Lower leg skin (tissue), 3 donors: ENCODE data around the gene DHX30.

Experiments used
- POLR2A ChIP-seq, 2 donors: fragments of 450-650 bp; IDR thresholded peaks; one replicate each; pipeline ENCODE4 v1.6.1; 2016 to 2017; ENCODE audit warnings: antibody characterized with exemption in 2 of 2, mild to moderate bottlenecking in 1 of 2, moderate library complexity in 1 of 2
- TF ChIP-seq, protein P1 (sequence below), 3 donors: fragments of 450-650 bp; IDR thresholded peaks; one replicate each; pipeline ENCODE4 v1.5.1; 2016; ENCODE audit warnings: antibody characterized with exemption in 3 of 3, mild to moderate bottlenecking in 3 of 3, moderate library complexity in 2 of 3

DNA sequence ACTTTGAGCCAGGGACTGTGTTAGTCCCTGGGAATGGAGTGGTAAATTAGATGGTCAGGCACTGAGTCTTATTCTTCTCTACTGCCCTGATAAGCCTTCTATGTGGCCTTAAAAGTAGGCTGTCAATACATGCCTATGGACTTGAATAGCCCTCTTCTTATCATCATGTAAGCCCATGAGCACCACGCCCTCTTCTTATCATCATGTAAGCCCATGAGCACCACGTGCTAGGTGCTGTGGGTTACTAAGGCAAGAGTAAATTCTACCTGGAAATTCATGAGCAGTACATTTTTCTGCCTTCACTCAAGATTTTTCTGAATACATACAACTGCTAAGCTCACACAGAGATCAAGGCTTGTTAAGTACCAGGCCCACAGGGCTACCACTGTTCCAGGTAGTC is 68.5 kb downstream of the DHX30 start:
- TF ChIP-seq, protein P1, sequence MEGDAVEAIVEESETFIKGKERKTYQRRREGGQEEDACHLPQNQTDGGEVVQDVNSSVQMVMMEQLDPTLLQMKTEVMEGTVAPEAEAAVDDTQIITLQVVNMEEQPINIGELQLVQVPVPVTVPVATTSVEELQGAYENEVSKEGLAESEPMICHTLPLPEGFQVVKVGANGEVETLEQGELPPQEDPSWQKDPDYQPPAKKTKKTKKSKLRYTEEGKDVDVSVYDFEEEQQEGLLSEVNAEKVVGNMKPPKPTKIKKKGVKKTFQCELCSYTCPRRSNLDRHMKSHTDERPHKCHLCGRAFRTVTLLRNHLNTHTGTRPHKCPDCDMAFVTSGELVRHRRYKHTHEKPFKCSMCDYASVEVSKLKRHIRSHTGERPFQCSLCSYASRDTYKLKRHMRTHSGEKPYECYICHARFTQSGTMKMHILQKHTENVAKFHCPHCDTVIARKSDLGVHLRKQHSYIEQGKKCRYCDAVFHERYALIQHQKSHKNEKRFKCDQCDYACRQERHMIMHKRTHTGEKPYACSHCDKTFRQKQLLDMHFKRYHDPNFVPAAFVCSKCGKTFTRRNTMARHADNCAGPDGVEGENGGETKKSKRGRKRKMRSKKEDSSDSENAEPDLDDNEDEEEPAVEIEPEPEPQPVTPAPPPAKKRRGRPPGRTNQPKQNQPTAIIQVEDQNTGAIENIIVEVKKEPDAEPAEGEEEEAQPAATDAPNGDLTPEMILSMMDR (IDR thresholded peaks at IDR 0.05): no peak
- TF ChIP-seq POLR2A (IDR thresholded peaks at IDR 0.05): no peak
